BE2C (cell line): Measurements from ENCODE around the gene TEX264.
"Not testable (repeated sequence)": the region's sequence is repeated elsewhere in the genome, so short reads cannot be mapped to it uniquely, and the experiment has no call there.

Experiments
- DNase-seq: peaks from one replicate; pipeline ENCODE4 v3.0.0-alpha.2; 2020
- H3K27me3 ChIP-seq: fragments of 250-450 bp; sonication (Bioruptor Pico); 2 replicates; pipeline ENCODE4 v1.5.1; 2020; ENCODE audit warnings: mild to moderate bottlenecking
- H3K36me3 ChIP-seq: fragments of 250-450 bp; sonication (Bioruptor Pico); 2 replicates; pipeline ENCODE4 v1.5.1; 2020; ENCODE audit warnings: mild to moderate bottlenecking
- H3K4me1 ChIP-seq: fragments of 250-450 bp; sonication (Bioruptor Pico); 2 replicates; pipeline ENCODE4 v1.5.1; 2020
- H3K4me3 ChIP-seq: 2 replicates; pipeline ENCODE4 v1.5.1; 2011; ENCODE audit warnings: low read depth, low read length
- H3K9me3 ChIP-seq: fragments of 250-450 bp; sonication (Bioruptor Pico); 2 replicates; pipeline ENCODE4 v1.5.1; 2020
- TF ChIP-seq, protein P1 (sequence below): IDR thresholded peaks from 2 replicates; pipeline ENCODE4 v1.5.1; 2012; ENCODE audit warnings: mild to moderate bottlenecking, low read depth, low read length

The TEX264 gene

DNA sequence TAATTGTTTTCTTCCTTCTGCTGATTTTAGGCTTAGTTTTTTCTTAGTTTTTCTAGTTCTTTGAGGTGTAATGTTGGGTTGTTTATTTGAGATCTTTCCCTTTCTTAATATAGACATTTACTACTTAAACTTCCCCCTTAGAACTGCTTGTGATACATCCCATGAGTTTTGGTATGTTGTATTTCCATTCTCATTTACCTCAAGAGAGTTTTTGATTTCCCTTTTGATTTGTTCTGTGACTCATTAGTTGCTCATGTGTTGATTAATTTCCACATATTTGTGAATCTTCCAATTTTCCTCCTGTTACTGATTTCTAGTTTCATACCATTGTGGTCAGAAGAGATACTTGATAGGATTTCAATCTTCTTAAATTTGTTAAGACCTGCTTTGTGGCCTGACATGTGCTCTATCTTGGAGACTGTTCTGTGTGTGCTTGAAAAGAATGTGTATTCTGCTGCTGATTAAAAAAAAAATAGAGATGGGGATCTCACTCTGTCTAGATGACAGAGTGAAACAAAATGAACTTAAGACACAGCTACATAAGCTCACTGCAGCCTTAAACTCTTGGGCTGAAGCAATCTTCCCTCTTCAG lies 58.1 kb downstream of the TEX264 start:
- Histone ChIP-seq H3K9me3 (no peaks in the 10 kb centered on the region), H3K4me3 (no peak overlapping the region), H3K36me3 (no peaks in the 10 kb centered on the region), H3K4me1 (no peaks in the 10 kb centered on the region), H3K27me3 (no peaks in the 10 kb centered on the region)
- no peak for DNase-seq
- TF ChIP-seq, protein P1, sequence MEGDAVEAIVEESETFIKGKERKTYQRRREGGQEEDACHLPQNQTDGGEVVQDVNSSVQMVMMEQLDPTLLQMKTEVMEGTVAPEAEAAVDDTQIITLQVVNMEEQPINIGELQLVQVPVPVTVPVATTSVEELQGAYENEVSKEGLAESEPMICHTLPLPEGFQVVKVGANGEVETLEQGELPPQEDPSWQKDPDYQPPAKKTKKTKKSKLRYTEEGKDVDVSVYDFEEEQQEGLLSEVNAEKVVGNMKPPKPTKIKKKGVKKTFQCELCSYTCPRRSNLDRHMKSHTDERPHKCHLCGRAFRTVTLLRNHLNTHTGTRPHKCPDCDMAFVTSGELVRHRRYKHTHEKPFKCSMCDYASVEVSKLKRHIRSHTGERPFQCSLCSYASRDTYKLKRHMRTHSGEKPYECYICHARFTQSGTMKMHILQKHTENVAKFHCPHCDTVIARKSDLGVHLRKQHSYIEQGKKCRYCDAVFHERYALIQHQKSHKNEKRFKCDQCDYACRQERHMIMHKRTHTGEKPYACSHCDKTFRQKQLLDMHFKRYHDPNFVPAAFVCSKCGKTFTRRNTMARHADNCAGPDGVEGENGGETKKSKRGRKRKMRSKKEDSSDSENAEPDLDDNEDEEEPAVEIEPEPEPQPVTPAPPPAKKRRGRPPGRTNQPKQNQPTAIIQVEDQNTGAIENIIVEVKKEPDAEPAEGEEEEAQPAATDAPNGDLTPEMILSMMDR = no peak

GRCh38 chr3:51733859-51734571 lies 63.0 kb downstream of the TEX264 start:
- Histone ChIP-seq H3K9me3 (no peaks in the 10 kb centered on the region), H3K4me3 (no peak overlapping the region), H3K36me3 (no peaks in the 10 kb centered on the region), H3K4me1 (no peaks in the 10 kb centered on the region), H3K27me3 (peaks cover under 1% of the 10 kb centered on the region; the same call in 1 of the 2 replicates)
- DNase-seq = no peak
- TF ChIP-seq, protein P1 = no peak

- no peak for DNase-seq
- Histone ChIP-seq H3K9me3 (no peaks in the 10 kb centered on the region), H3K36me3 (no peaks in the 10 kb centered on the region), H3K4me1 (no peaks in the 10 kb centered on the region), H3K27me3 (peaks cover 4% of the 10 kb centered on the region; the same call in 1 of the 2 replicates), H3K4me3 (no peak overlapping the region)
- TF ChIP-seq, protein P1 = no peak
Observed at GRCh38 chr3:51734572-51734907, 63.5 kb downstream of the TEX264 start.

- H3K9me3 ChIP-seq = no peaks in the 10 kb centered on the region
- no peaks in the 10 kb centered on the region for H3K4me1 ChIP-seq
- no peak for DNase-seq
- H3K27me3 ChIP-seq = peaks cover 4% of the 10 kb centered on the region; the same call in 1 of the 2 replicates
- no peaks in the 10 kb centered on the region for H3K36me3 ChIP-seq
- TF ChIP-seq, protein P1 = no peak
- no peak overlapping the region for H3K4me3 ChIP-seq
Observed at GRCh38 chr3:51735039-51735438, 64.0 kb downstream of the TEX264 start.

DNA sequence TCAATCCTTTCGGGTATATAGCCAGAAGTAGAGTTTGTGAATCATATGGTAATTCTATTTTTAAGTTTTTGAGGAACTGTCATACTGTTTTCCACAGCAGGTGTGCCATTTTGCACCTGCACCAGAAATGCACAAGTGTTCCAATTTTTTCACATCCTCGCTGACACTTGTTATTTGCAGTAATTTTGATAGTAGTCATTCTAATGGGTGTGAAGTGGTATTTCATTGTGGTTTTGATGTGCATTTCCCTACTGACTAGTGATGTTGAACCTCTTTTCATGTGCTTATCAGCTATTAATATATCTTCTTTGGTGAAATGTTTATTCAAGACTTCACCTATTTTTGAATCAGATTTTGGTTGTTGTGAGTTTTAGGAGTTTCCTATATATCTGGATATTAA lies 64.9 kb downstream of the TEX264 start:
- TF ChIP-seq, protein P1 = no peak
- DNase-seq = no peak
- Histone ChIP-seq H3K4me1 (no peaks in the 10 kb centered on the region), H3K9me3 (no peaks in the 10 kb centered on the region), H3K27me3 (peaks cover 4% of the 10 kb centered on the region; the same call in 1 of the 2 replicates), H3K36me3 (no peaks in the 10 kb centered on the region), H3K4me3 (no peak overlapping the region)

- H3K27me3 ChIP-seq = peaks cover 4% of the 10 kb centered on the region; the same call in 1 of the 2 replicates
- no peaks in the 10 kb centered on the region for H3K9me3 ChIP-seq
- DNase-seq = no peak
- H3K36me3 ChIP-seq = no peaks in the 10 kb centered on the region
- TF ChIP-seq, protein P1 = no peak
- no peak overlapping the region for H3K4me3 ChIP-seq
- H3K4me1 ChIP-seq = no peaks in the 10 kb centered on the region
Observed at GRCh38 chr3:51739110-51739509, 68.1 kb downstream of the TEX264 start.

DNA sequence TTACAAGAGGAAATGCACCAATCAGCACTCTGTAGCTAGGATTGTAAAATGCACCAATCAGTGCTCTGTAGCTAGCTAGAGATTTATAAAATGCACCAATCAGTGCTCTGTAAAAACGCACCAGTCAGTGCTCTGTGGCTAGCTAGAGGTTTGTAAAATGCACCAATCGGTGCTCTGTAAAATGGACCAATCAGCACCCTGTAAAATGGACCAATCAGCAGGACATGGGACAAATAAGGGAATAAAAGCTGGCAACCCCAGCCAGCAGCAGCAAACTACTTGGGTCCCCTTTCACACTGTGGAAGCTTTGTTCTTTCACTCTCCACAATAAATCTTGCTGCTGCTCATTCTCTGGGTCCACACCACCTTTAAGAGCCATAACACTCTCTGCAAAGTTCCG lies 71.3 kb downstream of the TEX264 start:
- H3K27me3 ChIP-seq = not testable (repeated sequence)

DNA sequence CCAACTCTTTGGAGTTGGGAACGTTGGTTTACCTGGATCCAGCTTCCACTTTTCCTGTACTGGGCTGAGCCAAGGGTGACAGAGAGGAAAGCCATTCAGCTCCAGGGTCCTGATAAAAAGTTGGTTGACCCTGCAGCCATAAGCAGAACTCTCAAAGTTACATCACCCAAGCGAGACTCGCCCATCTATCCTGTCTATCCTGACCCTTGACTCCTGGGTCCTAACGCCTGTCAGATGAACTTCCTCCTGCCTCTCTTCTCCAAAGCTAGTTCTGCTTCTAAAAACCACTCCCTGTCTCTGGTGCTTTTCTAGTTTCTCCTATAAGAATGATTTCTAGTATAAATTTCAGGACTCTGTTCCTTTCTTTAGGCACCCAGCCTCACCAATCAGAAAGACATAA lies 71.9 kb downstream of the TEX264 start:
- H3K9me3 ChIP-seq, H3K4me3 ChIP-seq, H3K36me3 ChIP-seq, DNase-seq, H3K27me3 ChIP-seq, H3K4me1 ChIP-seq: not testable (repeated sequence)

More for the DNA sequence above, 71.3 kb downstream of the TEX264 start:
- H3K4me1 ChIP-seq, H3K9me3 ChIP-seq, H3K36me3 ChIP-seq, DNase-seq, H3K4me3 ChIP-seq: not testable (repeated sequence)
